Kidney (tissue), 14 donors: Measurements from ENCODE around the gene BCAS3. TPM values are rescaled to one million over a fixed set of nuclear protein-coding genes. Genes with fewer than 3 reads are reported as not detected.
"Not testable (repeated sequence)": the region's sequence is repeated elsewhere in the genome, so short reads cannot be mapped to it uniquely, and the experiment has no call there.

Source experiments
- DNase-seq, 5 donors: peaks; one replicate each; pipeline ENCODE4 v3.0.0-alpha.2; 2013 to 2020
- FAIRE-seq: peaks from 2 replicates; lab custom pipeline; 2012; peaks lifted over from hg19 to GRCh38; lab: Jason Lieb, UNC
- H3K27ac ChIP-seq, 2 donors: one replicate each; pipeline ENCODE4 v1.7.0; 2013; ENCODE audit warnings: low read depth in 2 of 2, low read length in 2 of 2, inconsistent platforms in 1 of 2
- H3K27me3 ChIP-seq: one replicate; pipeline ENCODE4 v1.7.1; 2013; ENCODE audit warnings: low read length, inconsistent platforms; ENCODE audit not compliant: control insufficient read depth, insufficient read depth
- H3K36me3 ChIP-seq, 3 donors: one replicate each; pipeline versions ENCODE4 v1.7.0 to v1.7.1; 2013; ENCODE audit warnings: low read length in 3 of 3, control low read depth in 1 of 3, inconsistent platforms in 1 of 3; ENCODE audit not compliant: insufficient read depth in 3 of 3, control insufficient read depth in 2 of 3
- H3K4me1 ChIP-seq, 3 donors: one replicate each; pipeline versions ENCODE4 v1.7.0 to v1.7.1; 2013; ENCODE audit warnings: low read length in 3 of 3, inconsistent platforms in 1 of 3, low read depth in 1 of 3; ENCODE audit not compliant: control insufficient read depth in 2 of 3, insufficient read depth in 2 of 3
- H3K4me3 ChIP-seq, 3 donors: one replicate each; pipeline versions ENCODE4 v1.7.0 to v1.8.1; 2013; ENCODE audit warnings: low read length in 3 of 3, control low read depth in 1 of 3, inconsistent platforms in 1 of 3
- H3K9ac ChIP-seq, 3 donors: one replicate each; pipeline versions ENCODE4 v1.7.0 to v1.7.1; 2013; ENCODE audit warnings: low read length in 3 of 3, control low read depth in 1 of 3, inconsistent platforms in 1 of 3
- H3K9me3 ChIP-seq, 3 donors: one replicate each; pipeline versions ENCODE4 v1.7.0 to v1.7.1; 2013; ENCODE audit warnings: low read length in 3 of 3, control low read depth in 1 of 3, inconsistent platforms in 1 of 3; ENCODE audit not compliant: control insufficient read depth in 2 of 3, insufficient read depth in 1 of 3
- CTCF ChIP-seq: IDR thresholded peaks from 3 replicates; pipeline ENCODE4 v1.5.1; 2012; ENCODE audit warnings: mild to moderate bottlenecking, moderate library complexity, borderline replicate concordance; ENCODE audit not compliant: insufficient read depth; ENCODE audit errors: extremely low read depth
- intact Hi-C: fragments of 100-400 bp; cut with DNase I; formaldehyde crosslinking; loops from one replicate; pipeline ENCODE4 v1.11.1; 2022
- polyA plus RNA-seq: library from polyadenylated mRNA; stranded (reverse); fragments of 350-450 nt; fragmentation: Illumina TruSeq; extraction: RNeasy Lipid Tissue Mini Kit (QIAGEN cat#74804); gene quantifications from one replicate; pipeline ENCODE4 v1.2.3, GENCODE V29; 2014; ENCODE audit warnings: low read depth, low replicate concordance; ENCODE audit not compliant: insufficient read depth
- total RNA-seq: library from RNA; stranded (reverse); fragmentation: NEBNext Ultra II Directional; extraction: Animal tissue kit (Norgen Biotek cat#: 25700); gene quantifications from one replicate; pipeline ENCODE4 v1.2.1, GENCODE V29; 2021
- donor health status: control.
- donor health status: control.
- donor health status: control.
- donor health status: control.
- donor health status: control.
- donor health status: DM: yes; HTN: yes; CAD: no.
- donor health status: Normal renal cell carcinoma (clear cell type).

Gene BCAS3
- total and polyA plus RNA-seq, 2 donors from 2014 or later: 18.3 to 44.1 TPM

- intact Hi-C loops: no loop called here
- H3K36me3 ChIP-seq: no peaks in the 10 kb centered on the region
- DNase-seq (no peak), FAIRE-seq (no peak)
- no peak overlapping the region for H3K4me3 ChIP-seq
- H3K4me1 ChIP-seq: no peaks in the 10 kb centered on the region
- no peaks in the 10 kb centered on the region for H3K27me3 ChIP-seq
- TF ChIP-seq CTCF: no peak
- H3K9me3 ChIP-seq: no peaks in the 10 kb centered on the region
- H3K27ac ChIP-seq: no peak overlapping the region
- no peak overlapping the region for H3K9ac ChIP-seq
Measured at GRCh38 chr17:60804831-60805230, 127.2 kb downstream of the BCAS3 start.

GRCh38 chr17:60809421-60809820, 131.8 kb downstream of the BCAS3 start:
- Histone ChIP-seq H3K4me3 (no peak overlapping the region), H3K9ac (no peak overlapping the region), H3K4me1 (no peaks in the 10 kb centered on the region), H3K9me3 (peaks cover 0 to 5% (median 0%) of the 10 kb centered on the region in 3 donors), H3K36me3 (peaks cover 0 to 3% (median 0%) of the 10 kb centered on the region in 3 donors), H3K27me3 (no peaks in the 10 kb centered on the region), H3K27ac (no peak overlapping the region)
- DNase-seq (no peak), FAIRE-seq (no peak)
- intact Hi-C loops: no loop called here
- TF ChIP-seq CTCF: no peak

- FAIRE-seq, H3K9ac ChIP-seq, DNase-seq, H3K36me3 ChIP-seq, H3K4me1 ChIP-seq, intact Hi-C loops, H3K27me3 ChIP-seq, H3K27ac ChIP-seq, H3K9me3 ChIP-seq, H3K4me3 ChIP-seq: not testable (repeated sequence)
Measured at GRCh38 chr17:60814941-60815340, 137.3 kb downstream of the BCAS3 start.

- no peak for DNase-seq
- no peak for TF ChIP-seq CTCF
- no peak for FAIRE-seq
- Histone ChIP-seq H3K9me3 (peaks cover 0 to 5% (median 0%) of the 10 kb centered on the region in 3 donors), H3K27ac (no peak overlapping the region), H3K4me3 (no peak overlapping the region), H3K36me3 (no peaks in the 10 kb centered on the region), H3K27me3 (no peaks in the 10 kb centered on the region), H3K9ac (no peak overlapping the region), H3K4me1 (no peaks in the 10 kb centered on the region)
- intact Hi-C loops: no loop called here
Measured at GRCh38 chr17:60817192-60817591, 139.5 kb downstream of the BCAS3 start.
